SH-SY5Y (cell line): Measurements from ENCODE around the gene AMOTL2.

ENCODE experiments used
- GATA2 ChIP-seq: IDR thresholded peaks from 2 replicates; pipeline ENCODE4 v1.6.1; 2011; ENCODE audit warnings: mild to moderate bottlenecking, low read depth, low read length
- GATA3 ChIP-seq: IDR thresholded peaks from 2 replicates; pipeline ENCODE4 v1.6.1; 2011; ENCODE audit warnings: low read depth, mild to moderate bottlenecking, low read length, moderate library complexity

The AMOTL2 gene

GRCh38 chr3:134317106-134317947 is 56.9 kb downstream of the AMOTL2 start:
- TF ChIP-seq GATA3 (no peak), GATA2 (no peak)

GRCh38 chr3:134315286-134316106 is 58.8 kb downstream of the AMOTL2 start:
- TF ChIP-seq GATA2: no peak
- no peak for TF ChIP-seq GATA3

- TF ChIP-seq GATA2: no peak
- TF ChIP-seq GATA3: no peak
These were observed 59.5 kb downstream of the AMOTL2 start for GRCh38 chr3:134314588-134315285.

DNA sequence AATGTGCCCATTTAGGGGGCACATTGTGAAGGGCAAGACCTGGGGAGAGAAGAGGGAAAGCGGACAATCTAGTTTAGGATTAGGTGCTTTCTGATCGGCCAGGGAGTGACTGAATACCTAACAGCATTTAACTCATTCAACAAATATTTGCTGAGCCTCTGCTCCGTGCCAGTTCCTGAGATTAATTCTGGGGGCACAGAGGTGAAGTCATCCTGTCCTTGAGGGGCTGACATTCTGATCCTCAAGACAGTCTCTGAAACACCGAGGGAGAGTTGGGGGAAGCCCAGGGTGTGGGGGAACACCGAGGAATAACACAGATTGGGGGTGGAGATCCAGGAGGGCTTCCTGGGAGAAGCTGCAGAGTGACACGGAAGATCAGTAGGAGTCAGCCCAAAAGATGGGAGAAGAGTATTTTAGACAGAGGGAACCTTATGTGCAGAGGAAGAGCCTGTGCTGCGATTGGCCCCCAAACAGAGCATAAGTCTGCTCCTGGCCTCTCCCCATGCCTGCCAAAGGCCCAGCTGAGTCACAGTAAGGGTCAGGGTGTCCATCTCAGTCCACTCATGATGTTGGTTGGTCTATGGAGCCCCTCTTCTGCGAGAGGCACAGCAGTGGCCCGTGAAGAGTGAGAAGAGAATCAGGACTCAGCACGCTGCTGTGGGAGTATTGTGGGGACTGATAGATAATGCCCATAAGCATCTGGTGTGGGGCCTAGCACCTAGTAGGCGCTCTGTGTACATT is 60.2 kb downstream of the AMOTL2 start:
- no peak for TF ChIP-seq GATA3

GRCh38 chr3:134312873-134313846 is 61.1 kb downstream of the AMOTL2 start:
- TF ChIP-seq GATA3 (no peak), GATA2 (no peak)

- TF ChIP-seq GATA3 (no peak), GATA2 (no peak)
These were observed 62.0 kb downstream of the AMOTL2 start for GRCh38 chr3:134312072-134312872.

- no peak for TF ChIP-seq GATA2
- no peak for TF ChIP-seq GATA3
These were observed 62.6 kb downstream of the AMOTL2 start for GRCh38 chr3:134311693-134312071.

DNA sequence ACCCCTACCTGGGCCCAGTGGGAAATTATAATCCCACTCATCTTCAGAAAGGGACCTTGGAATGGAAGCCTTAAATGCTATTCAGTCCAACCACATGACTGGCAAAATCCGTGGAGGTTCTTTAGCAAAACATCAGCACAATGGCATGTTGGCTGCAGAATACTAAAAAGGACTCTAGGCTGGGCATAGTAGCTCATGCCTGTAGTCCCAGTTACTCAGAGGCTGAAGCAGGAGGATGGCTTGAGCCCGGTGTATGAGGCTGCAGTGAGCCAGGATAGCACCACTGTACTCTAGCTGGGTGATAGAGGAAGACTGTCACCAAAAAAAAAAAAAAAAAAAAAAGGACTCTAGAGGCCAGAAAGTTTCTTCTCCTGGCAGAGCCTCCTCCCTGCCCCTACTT is 63.0 kb downstream of the AMOTL2 start:
- TF ChIP-seq GATA3 (no peak), GATA2 (no peak)

DNA sequence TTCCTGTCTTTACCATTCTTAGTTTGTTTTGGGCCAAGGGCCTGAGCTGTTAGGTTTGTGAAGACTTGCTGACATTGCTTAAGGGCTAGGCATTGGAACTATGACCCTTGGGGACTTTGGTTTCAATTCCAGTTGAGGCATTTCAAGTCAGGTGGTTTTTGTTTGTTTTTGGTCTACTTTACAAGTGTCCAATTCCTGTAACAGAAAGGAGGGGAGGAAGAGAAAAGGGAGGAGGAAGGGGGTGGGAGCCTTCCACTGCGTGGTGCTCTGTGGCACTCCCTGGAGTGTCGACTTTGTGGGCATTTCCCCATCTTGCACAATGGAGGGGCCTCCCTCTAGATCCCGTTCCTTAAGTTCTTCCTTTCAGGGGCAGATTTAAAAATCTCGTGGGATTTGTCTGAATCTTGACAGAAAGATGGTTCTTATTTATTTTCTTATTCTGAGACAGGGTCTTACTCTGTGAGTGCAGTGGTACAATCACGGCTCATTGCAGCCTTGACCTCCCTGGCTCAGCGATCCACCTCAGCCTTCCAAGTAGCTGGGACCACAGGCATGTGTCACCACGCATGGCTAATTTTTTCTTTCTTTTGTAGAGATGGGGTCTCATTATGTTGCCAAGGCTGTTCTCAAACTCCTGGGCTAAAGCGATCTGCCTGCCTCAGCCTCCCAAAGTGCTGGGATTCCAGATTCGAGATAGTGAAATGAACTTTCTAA is 64.1 kb downstream of the AMOTL2 start:
- TF ChIP-seq GATA2 (no peak), GATA3 (no peak)

DNA sequence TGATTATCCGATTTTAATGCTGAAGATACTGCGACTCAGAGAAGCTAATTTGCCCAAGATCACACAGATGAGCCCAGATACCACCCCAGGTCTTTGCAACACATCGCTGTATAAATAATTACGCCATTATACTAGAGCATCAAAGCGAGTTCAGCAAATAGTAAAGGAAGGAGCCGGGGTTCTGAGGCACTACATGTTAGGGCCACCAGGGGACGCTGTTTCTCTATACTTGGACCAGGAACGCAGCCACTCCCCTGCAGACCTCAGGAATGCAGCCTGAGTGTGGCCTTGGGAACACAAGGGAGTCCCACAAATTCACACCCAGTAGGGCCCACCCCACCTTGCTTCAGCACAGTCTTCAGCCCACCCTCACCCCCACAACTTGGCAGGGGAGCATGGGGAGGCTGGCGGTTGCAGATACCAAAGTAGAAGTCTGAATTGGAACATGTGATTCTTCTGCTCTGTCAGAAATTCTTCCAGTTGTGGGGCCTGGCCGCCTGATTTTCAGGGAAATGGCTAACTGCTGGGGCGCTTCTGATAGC is 65.8 kb downstream of the AMOTL2 start:
- TF ChIP-seq GATA3: no peak
- no peak for TF ChIP-seq GATA2

DNA sequence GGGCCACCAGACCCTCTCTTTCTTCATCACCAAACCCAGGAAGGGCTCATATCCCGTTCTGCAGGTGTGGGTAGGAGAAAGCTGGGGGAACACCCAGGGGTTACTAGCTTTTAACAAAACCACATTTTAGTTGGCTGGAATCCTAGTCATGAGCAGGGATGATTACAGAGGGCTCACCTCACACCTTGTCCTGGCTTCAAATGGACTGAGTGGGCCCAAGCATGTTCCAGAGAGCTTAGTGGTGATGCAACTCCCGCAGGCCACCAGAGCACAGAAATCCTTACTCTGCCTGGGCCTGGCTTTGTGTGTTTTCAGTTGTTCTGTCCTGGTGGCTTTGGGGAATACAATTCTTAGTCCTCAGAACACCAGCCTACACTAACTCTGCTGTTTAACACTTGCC is 66.8 kb downstream of the AMOTL2 start:
- no peak for TF ChIP-seq GATA2
- TF ChIP-seq GATA3: no peak

GRCh38 chr3:134306320-134306719 is 67.9 kb downstream of the AMOTL2 start:
- TF ChIP-seq GATA3: no peak
- TF ChIP-seq GATA2: no peak
